HG03575 (cell line): ENCODE measurements around the gene EYA4.

Source experiments
- ATAC-seq: cut with Tn5 transposase; IDR thresholded peaks from one replicate; pipeline ENCODE4 v1.9.1; 2021; ENCODE audit not compliant: unreplicated experiment, insufficient number of reproducible peaks, low FRiP score; ENCODE audit errors: extremely low read depth

The EYA4 gene

GRCh38 chr6:133241086-133241900 lies at the start of gene EYA4:
Gene EYA4 (plus strand): TSS chr6:133241357. CDS start chr6:133274781, 33,424 bp downstream.
- no peak for ATAC-seq

GRCh38 chr6:133193396-133193795 lies 47.8 kb upstream of the EYA4 start:
- no peak for ATAC-seq

DNA sequence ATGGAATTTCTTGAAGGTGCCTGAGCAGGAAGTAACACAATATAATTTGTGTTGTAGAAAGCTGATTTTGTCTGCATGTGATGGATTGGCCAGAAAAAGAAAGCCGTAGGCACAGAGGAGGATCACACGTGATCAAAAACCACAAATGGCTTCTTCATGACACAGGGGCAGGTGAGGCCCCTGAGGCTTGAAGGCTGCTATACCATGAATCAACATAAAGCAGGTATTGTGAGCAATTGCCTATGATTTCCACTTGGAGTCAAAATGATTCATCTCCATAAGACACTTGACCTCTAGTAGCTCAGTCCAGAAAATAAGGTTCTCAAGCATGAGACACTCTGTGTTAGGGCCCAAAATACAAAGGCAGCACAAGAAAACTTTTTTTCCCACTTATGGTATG lies 42.4 kb upstream of the EYA4 start:
- ATAC-seq = no peak

DNA sequence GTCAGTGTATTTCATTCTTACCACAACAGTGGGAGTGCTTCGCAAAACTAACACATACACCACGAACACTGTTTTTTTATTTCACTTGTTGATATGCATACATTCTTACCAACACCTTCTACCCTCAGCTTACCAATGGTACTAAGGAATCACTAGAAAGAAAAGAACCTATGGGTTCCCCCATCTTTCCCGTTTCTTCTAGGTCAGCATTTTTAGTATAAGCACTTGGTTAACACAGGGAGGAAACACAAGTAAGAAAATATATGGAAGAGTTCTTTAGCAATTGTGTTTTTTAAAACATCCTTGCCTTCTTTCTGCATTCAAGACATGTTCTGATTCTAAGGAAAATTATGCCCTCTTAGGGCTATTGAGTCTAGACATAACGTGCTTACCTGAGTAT lies 39.9 kb upstream of the EYA4 start:
- no peak for ATAC-seq

DNA sequence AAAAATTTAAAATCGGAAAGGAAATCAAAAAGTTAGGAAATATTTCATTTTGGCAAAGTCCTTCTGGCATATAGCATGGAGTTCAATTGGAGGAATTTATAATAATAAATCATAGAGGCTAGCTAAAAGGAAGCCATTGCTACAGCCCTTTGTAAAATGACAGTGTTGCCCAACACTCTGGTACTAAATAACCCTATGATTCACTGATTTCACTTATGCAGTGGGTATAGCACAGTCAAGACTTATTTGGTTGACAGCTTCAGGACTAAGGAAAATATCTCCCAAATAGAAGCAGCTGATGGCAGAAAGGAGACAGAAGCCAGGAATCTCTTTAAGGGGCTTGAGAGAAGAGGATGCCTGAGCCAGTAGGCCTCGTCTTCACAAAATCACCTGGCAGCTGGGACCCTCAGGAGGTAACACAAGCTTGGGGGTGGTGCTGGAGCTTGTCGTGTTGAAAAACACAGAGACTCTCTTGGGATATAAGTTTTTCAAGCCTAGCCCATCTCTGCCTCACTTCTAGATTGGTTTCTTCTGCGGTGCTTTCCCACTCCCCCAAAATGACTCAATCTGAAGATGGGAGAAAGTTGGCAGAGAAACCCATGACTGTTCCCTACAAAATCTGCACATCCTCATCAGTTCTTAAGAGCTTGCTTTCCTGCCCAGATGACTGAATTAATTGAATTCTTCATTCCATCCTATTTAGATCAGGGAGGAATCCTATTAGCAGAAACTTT lies 38.4 kb upstream of the EYA4 start:
- no peak for ATAC-seq

- ATAC-seq = no peak
These were observed 37.8 kb upstream of the EYA4 start for GRCh38 chr6:133203344-133203697.

DNA sequence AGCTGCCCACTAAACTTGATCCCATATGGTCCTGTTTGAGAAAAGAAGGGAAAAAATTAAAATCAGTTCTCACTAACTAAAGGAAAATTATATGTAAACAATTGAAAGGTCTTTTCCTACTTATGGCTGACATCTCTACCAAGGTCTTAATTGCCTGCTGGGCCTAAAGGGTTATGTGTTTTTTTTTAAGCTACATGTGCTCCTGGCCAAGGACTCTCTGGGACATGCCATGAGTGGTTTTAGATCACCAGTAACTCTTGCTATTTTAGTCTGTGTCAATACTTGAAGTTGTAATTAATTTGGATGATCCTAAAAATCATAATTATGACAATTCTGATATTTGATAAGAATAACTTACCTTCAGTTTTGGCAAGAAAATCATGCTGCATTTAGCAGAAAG lies 35.9 kb upstream of the EYA4 start:
- no peak for ATAC-seq

GRCh38 chr6:133206942-133207341 lies 34.2 kb upstream of the EYA4 start:
- ATAC-seq = no peak

DNA sequence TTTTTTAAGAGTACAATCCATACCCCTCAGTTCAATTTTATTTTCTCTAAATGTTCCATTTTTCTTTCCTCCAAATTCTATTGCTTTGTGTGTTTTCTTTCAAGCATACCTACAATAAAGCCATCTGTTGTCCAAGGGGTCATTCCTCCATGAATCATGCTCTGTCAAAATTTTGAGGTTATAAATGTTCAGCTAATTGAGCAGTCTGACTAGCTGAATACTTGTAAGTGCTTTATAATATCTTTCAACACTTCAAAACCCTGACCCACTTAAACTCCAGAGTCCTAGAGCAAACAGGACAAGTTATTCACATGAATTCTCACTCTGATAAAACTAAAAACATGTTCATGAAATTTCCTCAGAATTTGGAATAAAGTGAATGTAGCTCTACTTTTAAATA lies 33.4 kb upstream of the EYA4 start:
- ATAC-seq = no peak

GRCh38 chr6:133208183-133208755 lies 32.9 kb upstream of the EYA4 start:
- no peak for ATAC-seq

- no peak for ATAC-seq
These were observed 26.9 kb upstream of the EYA4 start for GRCh38 chr6:133214267-133214666.

- no peak for ATAC-seq
These were observed 22.3 kb upstream of the EYA4 start for GRCh38 chr6:133218852-133219251.

DNA sequence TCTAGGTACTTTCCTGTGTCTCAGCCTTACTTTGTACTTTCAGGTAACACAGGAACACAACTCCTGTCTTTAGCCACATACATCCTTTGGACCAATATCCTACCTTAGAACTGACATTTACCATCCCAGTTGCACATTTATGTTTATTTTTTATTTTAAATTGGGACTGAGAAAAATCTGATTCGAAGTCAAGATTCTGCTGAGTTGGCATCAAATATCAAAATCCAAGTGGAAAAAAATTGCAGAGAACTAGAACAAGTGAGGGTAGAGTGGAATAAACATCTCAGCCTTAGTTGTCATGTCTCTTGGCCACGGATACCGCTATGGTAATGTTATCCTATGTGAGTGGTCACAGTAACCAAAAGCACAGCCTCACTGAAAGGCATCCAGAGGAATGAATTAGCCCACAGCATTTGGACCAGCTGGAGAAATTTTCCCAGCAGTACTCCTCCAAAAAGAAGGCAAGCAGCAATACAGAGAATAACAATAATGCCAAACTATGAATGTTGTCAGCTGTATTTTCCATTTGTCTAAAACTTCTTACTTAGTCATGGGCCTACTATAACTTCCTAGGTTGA lies 17.6 kb upstream of the EYA4 start:
- ATAC-seq = no peak

- no peak for ATAC-seq
These were observed 15.6 kb upstream of the EYA4 start for GRCh38 chr6:133225560-133225959.

DNA sequence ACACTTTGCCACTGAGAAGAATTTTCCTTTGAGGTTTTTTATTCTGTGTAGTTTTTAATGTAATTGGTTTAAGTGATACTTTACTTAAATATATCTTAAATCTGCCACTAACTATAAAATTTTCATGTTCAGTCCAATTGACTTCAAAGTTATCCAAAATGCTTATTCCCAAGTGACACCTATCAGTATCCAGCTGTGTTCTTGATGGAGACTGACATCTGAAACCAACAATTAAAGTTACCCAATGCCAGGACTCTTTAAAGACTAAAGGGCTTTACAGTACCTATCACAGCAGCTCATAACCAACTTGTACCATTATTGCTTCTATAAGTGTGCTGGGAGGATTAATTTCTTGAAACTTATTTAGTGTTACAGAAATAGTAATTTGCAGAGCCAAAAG lies 13.8 kb upstream of the EYA4 start:
- no peak for ATAC-seq

GRCh38 chr6:133230052-133230451 lies 11.1 kb upstream of the EYA4 start:
- ATAC-seq = no peak

DNA sequence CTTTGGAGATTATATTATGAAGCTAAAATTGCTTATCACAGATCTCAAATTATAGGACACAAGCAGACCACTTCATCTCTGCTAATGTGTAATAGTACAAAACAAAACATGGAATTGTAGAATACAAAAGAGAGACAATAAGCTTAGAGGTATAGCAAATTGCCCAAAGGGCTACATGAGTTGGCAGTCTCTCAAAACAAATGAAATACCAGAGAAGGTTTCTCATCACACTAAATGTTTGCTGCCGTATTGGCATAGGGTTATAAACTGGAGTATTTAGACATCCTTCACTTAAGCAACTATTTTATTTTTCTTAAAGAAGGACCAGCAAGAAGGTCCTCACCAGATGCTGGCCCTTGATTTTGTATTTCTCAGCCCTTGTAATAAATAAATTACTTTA lies 5.9 kb upstream of the EYA4 start:
- ATAC-seq = no peak

GRCh38 chr6:133236932-133237331 lies 4.2 kb upstream of the EYA4 start:
- no peak for ATAC-seq

DNA sequence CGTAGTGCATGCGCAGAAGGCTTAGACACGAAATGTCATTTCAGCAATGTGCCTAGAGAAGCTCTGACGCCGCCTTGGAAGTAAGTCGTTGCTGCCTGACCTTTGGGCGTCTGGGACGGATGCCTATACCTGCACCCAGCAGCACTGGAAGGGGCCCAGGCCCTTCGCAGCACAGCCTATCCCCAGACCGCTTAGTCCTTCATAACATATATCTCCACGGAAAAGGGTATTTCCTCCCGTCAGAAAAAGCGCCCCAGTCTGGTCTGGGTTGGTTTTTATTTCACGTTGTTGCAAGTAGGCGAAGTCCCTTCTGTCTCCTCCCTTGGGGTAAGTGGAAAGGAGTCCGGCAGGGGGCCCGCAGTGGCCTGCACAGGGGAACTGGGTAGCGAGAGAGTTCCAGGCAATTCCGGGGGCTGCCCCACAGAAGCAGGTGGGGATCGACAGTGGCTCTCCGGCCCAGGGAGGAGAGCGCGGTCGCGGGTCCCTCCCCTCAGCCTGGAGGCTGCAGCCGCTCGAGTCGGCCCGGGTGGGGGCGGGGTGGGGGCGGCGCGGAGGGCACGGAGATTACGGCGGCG lies 559 bp upstream of the EYA4 start:
- no peak for ATAC-seq
